Ovary (tissue), 3 donors: Measurements from ENCODE around the gene EPC2.

Source experiments
- EP300 ChIP-seq: sonication (generic); formaldehyde crosslinking; IDR thresholded peaks from one replicate; pipeline ENCODE4 v1.6.1; 2017; ENCODE audit warnings: antibody characterized with exemption
- POLR2A ChIP-seq: fragments of 450-650 bp; IDR thresholded peaks from one replicate; pipeline ENCODE4 v1.6.1; 2017; ENCODE audit warnings: antibody characterized with exemption, mild to moderate bottlenecking, moderate library complexity
- TF ChIP-seq, protein P1 (sequence below), 3 donors: fragments of 450-650 bp in 2 of 3; fragments of 200-600 bp in 1 of 3; IDR thresholded peaks; one replicate each; pipeline versions ENCODE4 v1.5.1 to v1.8.0; 2016 to 2022; ENCODE audit warnings: antibody characterized with exemption in 3 of 3, mild to moderate bottlenecking in 1 of 3
- donor health status: DM: no; HTN: no; CAD: no.

DNA sequence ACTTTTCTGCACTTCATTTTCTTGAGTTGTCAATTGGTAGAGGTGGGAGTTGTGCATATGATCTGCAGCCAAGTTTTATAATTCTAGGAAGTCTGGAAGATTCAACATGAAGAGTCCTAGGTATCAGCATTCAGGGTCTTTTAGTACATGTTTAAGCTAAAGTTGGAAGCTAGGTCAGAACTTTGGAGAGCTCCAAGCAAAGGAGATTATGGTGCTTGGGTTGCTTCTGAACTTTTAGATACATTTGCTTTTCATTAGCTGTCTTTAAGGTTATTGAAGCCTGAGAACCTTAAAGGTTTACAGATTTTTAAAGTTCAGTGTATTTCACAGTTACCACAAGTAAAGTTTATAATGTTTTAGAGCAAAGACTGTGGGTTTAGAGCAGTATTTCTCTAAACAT, 85.5 kb downstream of the EPC2 start:
- TF ChIP-seq, protein P1, sequence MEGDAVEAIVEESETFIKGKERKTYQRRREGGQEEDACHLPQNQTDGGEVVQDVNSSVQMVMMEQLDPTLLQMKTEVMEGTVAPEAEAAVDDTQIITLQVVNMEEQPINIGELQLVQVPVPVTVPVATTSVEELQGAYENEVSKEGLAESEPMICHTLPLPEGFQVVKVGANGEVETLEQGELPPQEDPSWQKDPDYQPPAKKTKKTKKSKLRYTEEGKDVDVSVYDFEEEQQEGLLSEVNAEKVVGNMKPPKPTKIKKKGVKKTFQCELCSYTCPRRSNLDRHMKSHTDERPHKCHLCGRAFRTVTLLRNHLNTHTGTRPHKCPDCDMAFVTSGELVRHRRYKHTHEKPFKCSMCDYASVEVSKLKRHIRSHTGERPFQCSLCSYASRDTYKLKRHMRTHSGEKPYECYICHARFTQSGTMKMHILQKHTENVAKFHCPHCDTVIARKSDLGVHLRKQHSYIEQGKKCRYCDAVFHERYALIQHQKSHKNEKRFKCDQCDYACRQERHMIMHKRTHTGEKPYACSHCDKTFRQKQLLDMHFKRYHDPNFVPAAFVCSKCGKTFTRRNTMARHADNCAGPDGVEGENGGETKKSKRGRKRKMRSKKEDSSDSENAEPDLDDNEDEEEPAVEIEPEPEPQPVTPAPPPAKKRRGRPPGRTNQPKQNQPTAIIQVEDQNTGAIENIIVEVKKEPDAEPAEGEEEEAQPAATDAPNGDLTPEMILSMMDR (IDR thresholded peaks at IDR 0.05): no peak
- no peak for TF ChIP-seq EP300
- TF ChIP-seq POLR2A: no peak
